Fibroblast of mammary gland (primary cell): ENCODE measurements around the gene PRSS8.

ENCODE experiments used
- DNase-seq: peaks from one replicate; pipeline ENCODE4 v3.0.0-alpha.2; 2010; ENCODE audit warnings: low read depth
- H3K4me3 ChIP-seq: 2 replicates; pipeline ENCODE4 v1.5.1; 2011; ENCODE audit warnings: low read depth, mild to moderate bottlenecking, low read length, moderate library complexity; ENCODE audit not compliant: control insufficient read depth
- TF ChIP-seq, protein P1 (sequence below): conservative IDR thresholded peaks from 2 replicates; pipeline ENCODE4 v1.5.1; 2011; ENCODE audit warnings: low read depth, low read length, inconsistent platforms; ENCODE audit not compliant: control insufficient read depth, insufficient read depth

PRSS8 gene

DNA sequence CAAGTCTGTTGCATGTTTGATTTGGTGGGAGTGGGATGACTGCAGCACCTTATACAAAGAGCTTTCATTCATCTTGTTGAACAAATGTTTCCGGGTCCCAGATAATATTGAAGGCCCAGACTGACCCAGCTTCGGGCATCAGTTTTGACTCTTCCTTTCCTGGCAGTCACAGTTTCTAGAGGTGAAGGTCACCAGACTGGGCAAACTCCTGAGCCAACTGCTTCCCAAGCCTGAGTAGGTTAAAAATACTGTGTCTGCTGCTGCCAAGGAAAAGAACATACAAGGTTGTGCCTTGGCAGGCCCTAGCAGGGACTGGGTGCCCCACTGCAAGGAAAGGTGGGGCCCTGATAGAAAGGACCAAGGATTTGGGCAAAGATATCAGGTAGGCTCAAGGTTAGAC, 22.8 kb downstream of the PRSS8 start:
- DNase-seq: no peak
- no peak overlapping the region for H3K4me3 ChIP-seq
- TF ChIP-seq, protein P1, sequence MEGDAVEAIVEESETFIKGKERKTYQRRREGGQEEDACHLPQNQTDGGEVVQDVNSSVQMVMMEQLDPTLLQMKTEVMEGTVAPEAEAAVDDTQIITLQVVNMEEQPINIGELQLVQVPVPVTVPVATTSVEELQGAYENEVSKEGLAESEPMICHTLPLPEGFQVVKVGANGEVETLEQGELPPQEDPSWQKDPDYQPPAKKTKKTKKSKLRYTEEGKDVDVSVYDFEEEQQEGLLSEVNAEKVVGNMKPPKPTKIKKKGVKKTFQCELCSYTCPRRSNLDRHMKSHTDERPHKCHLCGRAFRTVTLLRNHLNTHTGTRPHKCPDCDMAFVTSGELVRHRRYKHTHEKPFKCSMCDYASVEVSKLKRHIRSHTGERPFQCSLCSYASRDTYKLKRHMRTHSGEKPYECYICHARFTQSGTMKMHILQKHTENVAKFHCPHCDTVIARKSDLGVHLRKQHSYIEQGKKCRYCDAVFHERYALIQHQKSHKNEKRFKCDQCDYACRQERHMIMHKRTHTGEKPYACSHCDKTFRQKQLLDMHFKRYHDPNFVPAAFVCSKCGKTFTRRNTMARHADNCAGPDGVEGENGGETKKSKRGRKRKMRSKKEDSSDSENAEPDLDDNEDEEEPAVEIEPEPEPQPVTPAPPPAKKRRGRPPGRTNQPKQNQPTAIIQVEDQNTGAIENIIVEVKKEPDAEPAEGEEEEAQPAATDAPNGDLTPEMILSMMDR: no peak

DNA sequence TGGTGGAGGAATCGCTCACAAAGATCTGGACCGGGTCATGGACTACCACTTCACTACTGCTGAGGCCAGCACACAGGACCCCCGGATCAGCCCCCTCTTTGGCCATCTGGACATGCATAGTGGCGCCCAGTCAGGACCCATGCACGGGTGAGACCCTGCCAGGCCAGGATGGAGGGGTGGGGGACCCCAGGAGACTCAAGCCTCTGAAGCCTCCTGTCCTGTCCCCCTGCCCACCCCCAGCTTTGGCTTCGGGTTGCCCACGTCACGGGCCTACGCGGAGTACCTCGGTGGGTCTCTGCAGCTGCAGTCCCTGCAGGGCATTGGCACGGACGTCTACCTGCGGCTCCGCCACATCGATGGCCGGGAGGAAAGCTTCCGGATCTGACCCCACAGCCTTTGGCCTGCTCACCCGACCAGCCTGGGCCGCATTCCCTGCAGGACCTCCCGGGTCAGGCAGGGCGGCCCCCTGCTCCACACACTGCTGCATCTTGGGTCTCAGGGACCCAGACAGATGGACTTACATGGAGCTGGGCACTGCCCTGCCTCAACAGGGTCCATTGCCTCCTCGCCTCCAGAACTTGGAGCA, 23.6 kb downstream of the PRSS8 start:
- no peak for DNase-seq
- TF ChIP-seq, protein P1: no peak
- no peak overlapping the region for H3K4me3 ChIP-seq

DNA sequence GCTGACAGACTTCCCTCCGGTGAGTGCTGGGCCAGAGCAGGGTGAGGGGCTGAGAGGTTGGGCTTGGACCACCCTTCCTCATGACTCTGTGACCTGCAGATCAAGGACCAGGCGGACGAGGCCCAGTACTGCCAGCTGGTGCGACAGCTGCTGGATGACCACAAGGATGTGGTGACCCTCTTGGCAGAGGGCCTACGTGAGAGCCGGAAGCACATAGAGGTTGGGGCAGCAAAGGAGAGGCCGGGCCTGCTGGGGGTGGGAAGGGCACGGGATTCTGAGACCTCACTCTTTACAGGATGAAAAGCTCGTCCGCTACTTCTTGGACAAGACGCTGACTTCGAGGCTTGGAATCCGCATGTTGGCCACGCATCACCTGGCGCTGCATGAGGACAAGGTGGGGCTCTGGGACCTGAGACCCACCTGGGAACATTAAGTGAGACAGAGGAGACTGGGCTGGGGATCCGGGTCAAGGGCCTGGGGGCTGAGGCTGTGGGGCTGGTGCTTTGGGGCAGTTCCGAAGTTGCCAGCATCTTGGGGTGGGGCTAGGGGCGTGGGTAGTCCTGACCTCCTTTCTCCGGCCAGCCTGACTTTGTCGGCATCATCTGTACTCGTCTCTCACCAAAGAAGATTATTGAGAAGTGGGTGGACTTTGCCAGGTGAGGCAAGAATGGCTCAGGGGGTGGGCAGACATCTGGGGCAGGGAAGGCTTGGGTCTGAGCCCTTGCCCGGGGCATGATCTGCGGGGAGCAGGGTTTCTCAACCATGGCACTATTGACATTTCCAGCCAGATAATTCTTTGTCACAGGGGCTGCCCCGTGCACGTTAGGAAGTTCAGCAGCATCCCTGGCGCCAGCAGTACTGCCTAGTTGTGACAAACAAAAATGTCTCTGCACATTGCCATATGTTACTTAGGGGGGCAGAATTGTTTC, 25.2 kb downstream of the PRSS8 start:
- TF ChIP-seq, protein P1: no peak
- H3K4me3 ChIP-seq: no peak overlapping the region
- no peak for DNase-seq

DNA sequence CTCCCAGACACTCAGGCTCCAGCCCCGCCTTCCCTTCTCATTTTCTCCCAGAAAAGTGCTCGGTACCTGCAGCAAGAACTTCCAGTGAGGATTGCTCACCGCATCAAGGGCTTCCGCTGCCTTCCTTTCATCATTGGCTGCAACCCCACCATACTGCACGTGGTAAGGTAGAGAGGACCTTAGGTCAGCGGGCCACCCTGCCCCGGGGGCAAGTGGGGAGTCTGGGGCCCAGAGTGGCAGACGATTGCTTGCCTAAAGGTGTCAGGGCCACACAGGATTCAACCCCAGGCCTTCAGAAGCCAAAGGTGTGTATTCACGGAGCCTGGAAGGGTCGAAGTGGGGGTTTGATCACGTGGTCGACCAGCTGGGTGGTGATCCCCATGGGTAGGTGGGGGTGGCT, 25.9 kb downstream of the PRSS8 start:
- peak overlapping the region; percentile 69 for H3K4me3 ChIP-seq
- DNase-seq: no peak
- TF ChIP-seq, protein P1: no peak

DNA sequence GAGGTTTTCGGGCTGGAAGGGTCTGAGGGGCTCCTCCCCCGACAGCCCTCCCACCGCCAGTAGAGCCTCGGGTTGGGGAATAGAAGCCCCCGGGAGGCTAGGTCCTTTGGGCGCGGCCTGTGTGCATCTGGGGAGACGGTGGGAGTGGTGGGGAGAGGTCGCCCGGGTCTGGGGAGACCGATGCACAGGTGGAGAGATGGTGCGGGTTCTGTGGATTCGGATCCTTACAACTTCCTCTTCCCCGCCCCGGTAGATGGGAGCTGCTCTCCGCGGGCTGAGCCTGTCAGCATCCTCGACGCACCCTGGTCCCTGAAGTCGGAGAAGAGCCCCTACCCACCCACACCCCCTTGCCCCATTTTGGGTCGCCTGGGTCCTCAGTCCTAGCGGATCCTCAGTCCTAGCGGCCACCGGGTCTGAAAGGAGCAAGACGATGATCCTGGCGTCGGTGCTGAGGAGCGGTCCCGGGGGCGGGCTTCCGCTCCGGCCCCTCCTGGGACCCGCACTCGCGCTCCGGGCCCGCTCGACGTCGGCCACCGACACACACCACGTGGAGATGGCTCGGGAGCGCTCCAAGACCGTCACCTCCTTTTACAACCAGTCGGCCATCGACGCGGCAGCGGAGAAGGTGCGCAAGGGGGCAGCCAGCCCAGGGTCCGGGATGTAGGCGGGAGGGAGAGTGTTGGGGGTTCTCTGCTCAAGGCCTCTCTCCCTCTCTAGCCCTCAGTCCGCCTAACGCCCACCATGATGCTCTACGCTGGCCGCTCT, 26.6 kb downstream of the PRSS8 start:
- TF ChIP-seq, protein P1: no peak
- H3K4me3 ChIP-seq: peak overlapping the region; percentile 69

DNA sequence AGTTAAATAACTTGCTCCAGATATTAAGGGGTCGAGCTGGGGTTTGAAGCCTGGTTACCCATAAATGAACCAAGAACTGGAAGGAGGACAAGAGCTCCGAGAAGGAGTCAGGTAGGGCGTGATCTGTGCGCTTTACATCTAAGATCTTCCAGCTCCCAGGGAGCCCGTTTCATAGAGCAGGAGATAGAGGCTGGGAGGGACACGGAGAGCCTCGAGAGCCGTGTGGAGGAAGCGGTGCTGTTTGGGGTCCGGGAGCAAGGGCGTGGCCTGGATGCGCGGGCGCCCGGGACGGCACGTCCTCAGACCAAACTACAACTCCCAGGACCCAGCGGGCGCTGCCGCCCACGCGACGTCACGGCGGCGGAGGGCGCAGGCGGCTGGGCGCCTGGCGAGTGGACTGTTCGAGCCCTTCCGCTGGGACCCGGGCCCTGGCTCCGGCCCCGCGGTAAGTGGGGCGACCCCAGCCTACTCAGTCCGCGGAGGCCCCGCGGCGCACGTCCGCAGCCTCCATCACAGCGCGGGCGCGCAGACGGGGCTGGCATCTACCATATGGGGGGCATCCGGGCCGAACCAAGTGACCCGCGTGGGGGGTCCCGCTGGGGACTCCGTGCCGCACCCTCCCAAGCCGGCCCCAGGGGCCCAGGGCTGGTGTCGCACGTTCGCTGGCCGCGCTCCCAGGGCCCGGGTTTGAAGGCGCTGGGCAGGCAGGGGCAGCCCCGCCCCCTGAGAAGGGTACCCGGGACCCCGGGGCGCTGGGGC, 27.3 kb downstream of the PRSS8 start, which contains the start of gene BCKDK:
TSS of gene BCKDK (plus strand) at position 352 of the 759 bp plus-strand sequence. CDS start 838 bp downstream, outside the sequence.
- DNase-seq: peak; percentile 65
- TF ChIP-seq, protein P1: no peak
- peak within 1 kb of the TSS; percentile 69 for H3K4me3 ChIP-seq

More for the DNA sequence above, 26.6 kb downstream of the PRSS8 start:
- no peak for DNase-seq
